NCI-H748 (cell line): ENCODE measurements around the gene COL9A3.

Experiments used
- DNase-seq: peaks from one replicate; lab custom pipeline; 2025; ENCODE audit not compliant: unreplicated experiment; lab: John Stamatoyannopoulos, UW

The COL9A3 gene

GRCh38 chr20:62878244-62879038 is 61.6 kb downstream of the COL9A3 start:
- DNase-seq: no peak

- DNase-seq: no peak
Measured at GRCh38 chr20:62879275-62880146, 62.7 kb downstream of the COL9A3 start.

GRCh38 chr20:62880147-62880934 is 63.5 kb downstream of the COL9A3 start:
- no peak for DNase-seq

- DNase-seq: no peak
Measured at GRCh38 chr20:62880935-62881661, 64.2 kb downstream of the COL9A3 start.

GRCh38 chr20:62881662-62882395 is 65.0 kb downstream of the COL9A3 start:
- no peak for DNase-seq

GRCh38 chr20:62882426-62882825 is 65.6 kb downstream of the COL9A3 start:
- no peak for DNase-seq

GRCh38 chr20:62884556-62884955 is 67.7 kb downstream of the COL9A3 start:
- no peak for DNase-seq

- no peak for DNase-seq
Measured at GRCh38 chr20:62885046-62885895, 68.4 kb downstream of the COL9A3 start.

GRCh38 chr20:62885896-62886708 is 69.3 kb downstream of the COL9A3 start:
- no peak for DNase-seq

- peak; percentile 95 for DNase-seq
Measured at GRCh38 chr20:62886709-62887058, 69.8 kb downstream of the COL9A3 start.

- DNase-seq: peak; percentile 79
Measured at GRCh38 chr20:62887152-62887859, 70.5 kb downstream of the COL9A3 start.

GRCh38 chr20:62887860-62888239 is 71.0 kb downstream of the COL9A3 start:
- no peak for DNase-seq

GRCh38 chr20:62888406-62888805 is 71.6 kb downstream of the COL9A3 start:
- no peak for DNase-seq

- DNase-seq: no peak
Measured at GRCh38 chr20:62888910-62889309, 72.1 kb downstream of the COL9A3 start.

GRCh38 chr20:62889411-62889810 is 72.6 kb downstream of the COL9A3 start:
- no peak for DNase-seq

GRCh38 chr20:62889871-62890270 is 73.0 kb downstream of the COL9A3 start:
- DNase-seq: no peak

GRCh38 chr20:62890444-62890843 is 73.6 kb downstream of the COL9A3 start:
- DNase-seq: no peak
